SK-N-MC (cell line): ENCODE data around the gene ACLY.

Experiments
- EZH2 ChIP-seq: fragments of 200-600 bp; sonication (generic); IDR thresholded peaks from one replicate; pipeline ENCODE4 v1.6.1; 2017; ENCODE audit warnings: antibody characterized with exemption
- POLR2AphosphoS5 ChIP-seq: IDR thresholded peaks from 2 replicates; pipeline ENCODE4 v1.6.1; 2012; ENCODE audit warnings: mild to moderate bottlenecking, low read depth, low read length, borderline replicate concordance

- no peak for TF ChIP-seq POLR2AphosphoS5
- TF ChIP-seq EZH2 = no peak
Observed at GRCh38 chr17:41939044-41939692, 20.4 kb upstream of the ACLY start.
